ENCODE data around the gene MED13L.

DNA sequence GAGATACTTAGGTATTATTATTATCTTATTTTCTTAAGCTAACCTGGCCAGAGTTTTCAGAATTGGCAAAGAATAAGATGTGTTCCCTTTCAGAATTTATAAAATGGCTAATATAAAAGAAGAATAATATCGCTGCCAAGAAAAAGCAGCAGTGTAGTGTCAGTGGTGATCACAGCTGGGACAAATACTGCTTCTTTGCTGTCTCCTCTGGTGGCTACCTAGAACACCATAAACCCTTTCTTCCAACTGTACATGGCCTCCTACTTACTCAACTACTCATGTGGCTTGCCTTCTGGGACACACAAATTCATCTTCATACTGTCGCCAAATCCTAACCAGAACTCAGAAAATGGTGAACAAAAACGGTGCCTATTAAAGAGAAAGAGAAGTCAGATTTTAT lies 72.7 kb downstream of the MED13L start:
- TF ChIP-seq, protein P1, sequence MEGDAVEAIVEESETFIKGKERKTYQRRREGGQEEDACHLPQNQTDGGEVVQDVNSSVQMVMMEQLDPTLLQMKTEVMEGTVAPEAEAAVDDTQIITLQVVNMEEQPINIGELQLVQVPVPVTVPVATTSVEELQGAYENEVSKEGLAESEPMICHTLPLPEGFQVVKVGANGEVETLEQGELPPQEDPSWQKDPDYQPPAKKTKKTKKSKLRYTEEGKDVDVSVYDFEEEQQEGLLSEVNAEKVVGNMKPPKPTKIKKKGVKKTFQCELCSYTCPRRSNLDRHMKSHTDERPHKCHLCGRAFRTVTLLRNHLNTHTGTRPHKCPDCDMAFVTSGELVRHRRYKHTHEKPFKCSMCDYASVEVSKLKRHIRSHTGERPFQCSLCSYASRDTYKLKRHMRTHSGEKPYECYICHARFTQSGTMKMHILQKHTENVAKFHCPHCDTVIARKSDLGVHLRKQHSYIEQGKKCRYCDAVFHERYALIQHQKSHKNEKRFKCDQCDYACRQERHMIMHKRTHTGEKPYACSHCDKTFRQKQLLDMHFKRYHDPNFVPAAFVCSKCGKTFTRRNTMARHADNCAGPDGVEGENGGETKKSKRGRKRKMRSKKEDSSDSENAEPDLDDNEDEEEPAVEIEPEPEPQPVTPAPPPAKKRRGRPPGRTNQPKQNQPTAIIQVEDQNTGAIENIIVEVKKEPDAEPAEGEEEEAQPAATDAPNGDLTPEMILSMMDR (conservative IDR thresholded peaks at IDR 0.05; ENCODE audit: low read length), result no peak
- TF ChIP-seq EZH2phosphoT487 (IDR thresholded peaks at IDR 0.05; ENCODE audit: borderline replicate concordance, low read depth, low read length), result no peak

All from OCI-LY7 (cell line).